Epithelial cell of esophagus (primary cell): ENCODE measurements around the gene DNMT3A.

Source experiments
- DNase-seq: peaks from one replicate; pipeline ENCODE4 v3.0.0; 2010; ENCODE audit warnings: low read depth
- H3K4me3 ChIP-seq: 2 replicates; pipeline ENCODE4 v1.5.1; 2011; ENCODE audit warnings: mild to moderate bottlenecking, low read length, control low read depth
- TF ChIP-seq, protein P1 (sequence below): IDR thresholded peaks from 2 replicates; pipeline ENCODE4 v1.5.1; 2011; ENCODE audit warnings: low read depth, mild to moderate bottlenecking, low read length, control low read depth, inconsistent platforms; ENCODE audit not compliant: insufficient read depth; ENCODE audit errors: missing control alignments

Gene DNMT3A

GRCh38 chr2:25230948-25231311 is 110.8 kb downstream of the DNMT3A start:
- TF ChIP-seq, protein P1, sequence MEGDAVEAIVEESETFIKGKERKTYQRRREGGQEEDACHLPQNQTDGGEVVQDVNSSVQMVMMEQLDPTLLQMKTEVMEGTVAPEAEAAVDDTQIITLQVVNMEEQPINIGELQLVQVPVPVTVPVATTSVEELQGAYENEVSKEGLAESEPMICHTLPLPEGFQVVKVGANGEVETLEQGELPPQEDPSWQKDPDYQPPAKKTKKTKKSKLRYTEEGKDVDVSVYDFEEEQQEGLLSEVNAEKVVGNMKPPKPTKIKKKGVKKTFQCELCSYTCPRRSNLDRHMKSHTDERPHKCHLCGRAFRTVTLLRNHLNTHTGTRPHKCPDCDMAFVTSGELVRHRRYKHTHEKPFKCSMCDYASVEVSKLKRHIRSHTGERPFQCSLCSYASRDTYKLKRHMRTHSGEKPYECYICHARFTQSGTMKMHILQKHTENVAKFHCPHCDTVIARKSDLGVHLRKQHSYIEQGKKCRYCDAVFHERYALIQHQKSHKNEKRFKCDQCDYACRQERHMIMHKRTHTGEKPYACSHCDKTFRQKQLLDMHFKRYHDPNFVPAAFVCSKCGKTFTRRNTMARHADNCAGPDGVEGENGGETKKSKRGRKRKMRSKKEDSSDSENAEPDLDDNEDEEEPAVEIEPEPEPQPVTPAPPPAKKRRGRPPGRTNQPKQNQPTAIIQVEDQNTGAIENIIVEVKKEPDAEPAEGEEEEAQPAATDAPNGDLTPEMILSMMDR: no peak
- DNase-seq: no peak
- H3K4me3 ChIP-seq: no peak overlapping the region

DNA sequence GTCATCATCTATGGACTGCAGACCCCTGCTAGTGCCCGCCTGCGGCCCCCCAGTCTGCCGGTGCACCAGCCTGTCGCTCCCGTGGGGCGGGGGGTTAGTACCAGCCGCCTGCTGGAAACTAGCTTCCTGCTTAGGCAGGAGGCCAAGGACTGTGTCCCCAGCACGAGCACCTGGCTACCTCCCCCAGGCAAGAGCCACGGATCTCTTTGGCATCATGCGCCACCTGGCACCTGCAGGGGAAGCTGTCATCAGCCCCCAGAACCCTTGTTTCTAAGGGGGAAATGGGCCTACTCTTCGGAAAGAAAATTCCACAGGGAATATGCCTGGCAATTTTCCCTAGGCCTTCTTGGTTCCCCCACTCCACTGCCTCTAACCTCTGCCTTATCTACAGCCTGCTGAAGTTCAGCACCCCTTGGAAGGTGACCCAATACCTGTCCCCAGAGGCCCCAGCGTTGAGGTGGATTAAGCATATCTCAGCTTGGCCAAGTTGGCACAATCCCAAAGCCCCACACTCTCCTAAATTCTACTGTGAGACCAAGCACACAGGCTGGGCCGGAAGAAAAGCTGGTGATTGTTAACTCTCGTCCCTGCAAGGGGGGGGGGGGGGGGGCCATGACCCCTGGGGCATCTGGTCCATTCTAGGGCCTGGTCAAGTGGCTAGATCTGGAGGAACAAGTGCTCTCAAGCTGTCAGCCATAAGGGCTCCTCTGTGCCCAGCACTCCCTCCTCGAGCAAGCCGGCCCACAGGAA is 111.4 kb downstream of the DNMT3A start:
- no peak overlapping the region for H3K4me3 ChIP-seq
- TF ChIP-seq, protein P1: no peak
- no peak for DNase-seq

GRCh38 chr2:25229279-25230197 is 112.2 kb downstream of the DNMT3A start:
- TF ChIP-seq, protein P1: no peak
- DNase-seq: no peak
- H3K4me3 ChIP-seq: no peak overlapping the region

GRCh38 chr2:25228848-25229278 is 112.9 kb downstream of the DNMT3A start:
- TF ChIP-seq, protein P1: peak; percentile 85
- DNase-seq: peak; percentile 80
- H3K4me3 ChIP-seq: no peak overlapping the region

DNA sequence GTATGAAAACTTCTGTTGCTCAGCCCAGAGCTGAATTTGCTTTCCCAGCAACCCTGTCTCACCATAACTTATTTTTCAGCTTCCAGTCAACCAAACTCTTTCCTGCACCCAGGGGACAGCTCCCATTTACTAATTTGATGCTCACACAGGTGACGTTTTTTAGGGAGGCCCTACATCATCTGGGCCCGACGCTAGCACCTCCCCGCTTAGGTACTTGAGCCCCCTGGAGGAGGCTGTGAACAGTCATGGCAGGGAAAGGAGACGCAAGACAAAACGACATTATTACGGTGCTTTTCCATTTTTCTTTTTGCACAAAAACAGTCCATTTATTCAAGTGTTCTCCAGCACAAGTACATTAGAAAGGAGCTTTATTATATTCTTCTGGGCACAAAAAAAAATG is 114.1 kb downstream of the DNMT3A start:
- no peak for DNase-seq
- TF ChIP-seq, protein P1: no peak
- H3K4me3 ChIP-seq: no peak overlapping the region

DNA sequence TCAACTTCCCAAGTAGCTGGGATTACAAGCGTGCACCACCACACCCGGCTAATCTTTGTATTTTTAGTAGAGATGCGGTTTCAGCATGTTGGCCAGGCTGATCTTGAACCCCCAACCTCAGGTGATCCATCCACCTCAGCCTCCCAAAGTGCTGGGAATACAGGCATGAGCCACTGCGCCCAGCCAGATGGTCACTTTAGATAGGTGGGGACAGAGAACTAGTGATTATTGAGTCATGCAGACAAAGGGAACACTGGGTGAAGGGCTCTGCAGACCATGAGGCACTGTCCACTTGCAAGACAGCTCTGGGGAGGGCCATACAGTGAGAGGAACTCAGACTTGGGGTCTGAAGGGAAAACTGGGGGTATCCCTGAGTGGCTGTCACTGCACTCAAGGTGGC is 114.9 kb downstream of the DNMT3A start:
- no peak for DNase-seq
- TF ChIP-seq, protein P1: no peak
- no peak overlapping the region for H3K4me3 ChIP-seq
